Breast epithelium (tissue), 3 donors: Measurements from ENCODE around the gene FBXL13.
"Not testable (repeated sequence)": the region's sequence is repeated elsewhere in the genome, so short reads cannot be mapped to it uniquely, and the experiment has no call there.

Source experiments
- CTCF ChIP-seq, 3 donors: fragments of 450-650 bp; IDR thresholded peaks; one replicate each; pipeline ENCODE4 v1.5.1; 2016 to 2017; ENCODE audit warnings: antibody characterized with exemption in 3 of 3, mild to moderate bottlenecking in 3 of 3, moderate library complexity in 3 of 3
- POLR2A ChIP-seq: fragments of 450-650 bp; IDR thresholded peaks from one replicate; pipeline ENCODE4 v1.6.1; 2016; ENCODE audit warnings: antibody characterized with exemption, mild to moderate bottlenecking, moderate library complexity
- POLR2AphosphoS5 ChIP-seq, 3 donors: sonication (generic); formaldehyde crosslinking; IDR thresholded peaks; one replicate each; pipeline ENCODE4 v1.6.1; 2017; ENCODE audit warnings: antibody characterized with exemption in 3 of 3

GRCh38 chr7:103095558-103095957 is 21.0 kb upstream of the FBXL13 start:
- not testable (repeated sequence) for TF ChIP-seq CTCF (IDR thresholded peaks at IDR 0.05); POLR2AphosphoS5 (IDR thresholded peaks at IDR 0.05); POLR2A
